HepG2 (cell line): ENCODE data around the gene PNN. TPM values are rescaled to one million over a fixed set of nuclear protein-coding genes. Genes with fewer than 3 reads are reported as not detected.

Experiments
- ATF1 ChIP-seq: IDR thresholded peaks from 2 replicates; pipeline ENCODE4 v1.6.1; 2016; ENCODE audit warnings: mild to moderate bottlenecking, control low read depth
- ATF7 ChIP-seq, 2 experiments: fragments of 450-650 bp in 1 of 2; sonication (generic) in 1 of 2; formaldehyde crosslinking in 1 of 2; IDR thresholded peaks; 2 replicates each; pipeline versions ENCODE4 v1.4.0 to v1.6.1; 2016 to 2020; ENCODE audit warnings: antibody characterized with exemption in 1 of 2, mild to moderate bottlenecking in 1 of 2, missing genetic modification reagents in 1 of 2
- BRF2 ChIP-seq: sonication (generic); formaldehyde crosslinking; IDR thresholded peaks from 2 replicates; pipeline ENCODE4 v1.8.1; 2022; ENCODE audit warnings: mild to moderate bottlenecking, missing genetic modification reagents
- HDAC2 ChIP-seq: sonication (generic); formaldehyde crosslinking; IDR thresholded peaks from 2 replicates; pipeline ENCODE4 v1.4.0; 2020; ENCODE audit warnings: missing genetic modification reagents
- MTERF4 ChIP-seq: sonication (generic); formaldehyde crosslinking; IDR thresholded peaks from 2 replicates; pipeline ENCODE4 v1.8.0; 2023; ENCODE audit warnings: mild to moderate bottlenecking, missing genetic modification reagents
- MZF1 ChIP-seq: sonication (generic); formaldehyde crosslinking; IDR thresholded peaks from 2 replicates; pipeline ENCODE4 v1.8.1; 2023; ENCODE audit warnings: mild to moderate bottlenecking, missing genetic modification reagents, borderline replicate concordance
- NFE2 ChIP-seq: sonication (generic); formaldehyde crosslinking; IDR thresholded peaks from 2 replicates; pipeline ENCODE4 v1.4.0; 2020; ENCODE audit warnings: missing genetic modification reagents
- PAWR ChIP-seq: sonication (generic); formaldehyde crosslinking; IDR thresholded peaks from 2 replicates; pipeline ENCODE4 v1.4.0; 2020; ENCODE audit warnings: missing genetic modification reagents, mild to moderate bottlenecking, borderline replicate concordance
- PHF20 ChIP-seq: sonication (generic); formaldehyde crosslinking; IDR thresholded peaks from 2 replicates; pipeline ENCODE4 v1.5.0; 2020; ENCODE audit warnings: mild to moderate bottlenecking, missing genetic modification reagents
- PHF5A ChIP-seq: IDR thresholded peaks from one replicate; pipeline ENCODE4 v1.6.1; 2018; ENCODE audit warnings: low read depth, missing genetic modification reagents; ENCODE audit not compliant: unreplicated experiment
- POLR2G ChIP-seq: fragments of 200-400 bp; formaldehyde crosslinking; IDR thresholded peaks from 2 replicates; pipeline ENCODE4 v1.6.1; 2018; ENCODE audit warnings: mild to moderate bottlenecking, low read depth, low read length, moderate library complexity
- SAFB2 ChIP-seq: sonication (generic); formaldehyde crosslinking; IDR thresholded peaks from 2 replicates; pipeline ENCODE4 v1.5.1; 2020; ENCODE audit warnings: missing genetic modification reagents, low read depth, mild to moderate bottlenecking, borderline replicate concordance
- TBP ChIP-seq: sonication (generic); formaldehyde crosslinking; IDR thresholded peaks from 2 replicates; pipeline ENCODE4 v1.5.0; 2020; ENCODE audit warnings: missing genetic modification reagents
- TCF7L2 ChIP-seq: IDR thresholded peaks from 2 replicates; pipeline ENCODE4 v1.6.1; 2011; ENCODE audit warnings: mild to moderate bottlenecking, low read depth, low read length, moderate library complexity
- THRA ChIP-seq: sonication (generic); formaldehyde crosslinking; IDR thresholded peaks from 2 replicates; pipeline ENCODE4 v1.4.0; 2020; ENCODE audit warnings: missing genetic modification reagents, borderline replicate concordance
- TRIM24 ChIP-seq: sonication (generic); formaldehyde crosslinking; IDR thresholded peaks from 2 replicates; pipeline ENCODE4 v1.8.0; 2022; ENCODE audit warnings: mild to moderate bottlenecking, missing genetic modification reagents
- ZC3H13 ChIP-seq: sonication (generic); formaldehyde crosslinking; IDR thresholded peaks from 2 replicates; pipeline ENCODE4 v1.8.1; 2023; ENCODE audit warnings: mild to moderate bottlenecking, missing genetic modification reagents, moderate library complexity
- ZFP36 ChIP-seq: fragments of 150-350 bp; IDR thresholded peaks from 2 replicates; pipeline ENCODE4 v1.6.1; 2018; ENCODE audit warnings: borderline replicate concordance, low read length, low read depth; ENCODE audit not compliant: partially characterized antibody
- ZFP62 ChIP-seq: sonication (generic); formaldehyde crosslinking; IDR thresholded peaks from 2 replicates; pipeline ENCODE4 v1.4.0; 2020; ENCODE audit warnings: missing genetic modification reagents
- ZNF101 ChIP-seq: sonication (generic); formaldehyde crosslinking; IDR thresholded peaks from 2 replicates; pipeline ENCODE4 v1.4.0; 2020; ENCODE audit warnings: mild to moderate bottlenecking, low read depth, missing genetic modification reagents, borderline replicate concordance
- ZNF383 ChIP-seq: sonication (generic); formaldehyde crosslinking; IDR thresholded peaks from 2 replicates; pipeline ENCODE4 v1.4.0; 2020; ENCODE audit warnings: missing genetic modification reagents, mild to moderate bottlenecking, borderline replicate concordance
- ZNF687 ChIP-seq: sonication (generic); formaldehyde crosslinking; IDR thresholded peaks from 2 replicates; pipeline ENCODE4 v1.5.1; 2020; ENCODE audit warnings: mild to moderate bottlenecking, missing genetic modification reagents, moderate library complexity
- ZNF740 ChIP-seq: sonication (generic); formaldehyde crosslinking; IDR thresholded peaks from 2 replicates; pipeline ENCODE4 v1.4.0; 2020; ENCODE audit warnings: missing genetic modification reagents
- polyA plus RNA-seq, 8 experiments: library from polyadenylated mRNA; depleted of rRNA in 3 of 8; stranded (reverse) in 7 of 8; unstranded in 1 of 8; fragments of >200 nt; fragmentation: Illumina TruSeq in 4 of 8; extraction: Trizol in 4 of 8; gene quantifications; 2 replicates each; pipeline versions ENCODE4 v1.2.1 to v1.2.3, GENCODE V29; 2011 to 2016; ENCODE audit warnings: low read depth in 4 of 8, missing spikeins in 1 of 8, mixed read lengths in 1 of 8; ENCODE audit not compliant: insufficient read depth in 1 of 8
- total RNA-seq, 5 experiments: library from RNA; depleted of rRNA; stranded (reverse); fragments of >200 nt; fragmentation: Illumina TruSeq; extraction: Trizol; gene quantifications; 2 replicates each; pipeline ENCODE4 v1.2.3, GENCODE V29; 2016; ENCODE audit warnings: low read depth in 1 of 5

Gene PNN
- total and polyA plus RNA-seq, 2 of the 13 experiments (the other 11 are each of a cell fraction or from before 2014, with no cell fraction given) = 58.0 to 214 TPM

- TF ChIP-seq ZNF687 (no peak), ZNF740 (no peak), ZFP36 (no peak), BRF2 (CRISPR knock-in tag) (no peak), PHF20 (CRISPR knock-in tag) (no peak), ATF1 (CRISPR knock-in tag) (no peak), TCF7L2 (no peak), NFE2 (no peak), POLR2G (peak; percentile 65), ATF7 (IDR thresholded peaks at IDR 0.05) (no peak), ATF7 (CRISPR knock-in tag; IDR thresholded peaks at IDR 0.05) (no peak), SAFB2 (CRISPR knock-in tag) (no peak), HDAC2 (CRISPR knock-in tag) (no peak), ZNF101 (no peak), PHF5A (CRISPR knock-in tag) (no peak), MZF1 (CRISPR knock-in tag) (no peak), THRA (CRISPR knock-in tag) (no peak), ZFP62 (CRISPR knock-in tag) (no peak), TBP (CRISPR knock-in tag) (no peak), TRIM24 (CRISPR knock-in tag) (no peak), ZNF383 (CRISPR knock-in tag) (no peak), MTERF4 (CRISPR knock-in tag) (no peak), ZC3H13 (CRISPR knock-in tag) (no peak), PAWR (CRISPR knock-in tag) (no peak)
These were observed 6.1 kb downstream of the PNN start (continued) for GRCh38 chr14:39181026-39181692.
